H1 (cell line): Measurements from ENCODE around the gene ENAH. TPM values are rescaled to one million over a fixed set of nuclear protein-coding genes. Genes with fewer than 3 reads are reported as not detected.

Experiments used
- CTCF ChIA-PET: fragments of 300-600 bp; sonication (Branson Sonifier 250); formaldehyde crosslinking; loops from one replicate; lab custom pipeline; 2021; ENCODE audit not compliant: partially characterized antibody; lab: Charles Lee
- POLR2A ChIA-PET: fragments of 300-600 bp; sonication (Branson Sonifier 250); formaldehyde crosslinking; loops from one replicate; lab custom pipeline; 2021; ENCODE audit warnings: inconsistent platforms; ENCODE audit not compliant: partially characterized antibody; lab: Charles Lee
- DNase-seq, 2 experiments: peaks; one replicate each; pipeline versions ENCODE4 v3.0.0 to v3.0.0-alpha.2; 2010 to 2022; ENCODE audit warnings: low spot score in 2 of 2, low read depth in 1 of 2, mixed read lengths in 1 of 2
- FAIRE-seq: peaks from 2 replicates; lab custom pipeline; 2011; peaks lifted over from hg19 to GRCh38; lab: Jason Lieb, UNC
- H2AFZ ChIP-seq: 2 replicates; pipeline ENCODE4 v1.8.1; 2012; ENCODE audit warnings: low read length, inconsistent platforms
- H2AK5ac ChIP-seq: 2 replicates; pipeline ENCODE4 v1.6.1; 2013; ENCODE audit warnings: low read depth, low read length
- H2BK120ac ChIP-seq: replicated peaks from 2 replicates; pipeline ENCODE3; 2013; ENCODE audit warnings: low read depth, low read length, inconsistent platforms
- H2BK12ac ChIP-seq: 2 replicates; pipeline ENCODE4 v1.6.1; 2013; ENCODE audit warnings: low read depth, low read length
- H2BK15ac ChIP-seq: 2 replicates; pipeline ENCODE4 v1.6.1; 2013; ENCODE audit warnings: low read length
- H2BK20ac ChIP-seq: 2 replicates; pipeline ENCODE4 v1.6.1; 2013; ENCODE audit warnings: low read length
- H2BK5ac ChIP-seq: 2 replicates; pipeline ENCODE4 v1.6.1; 2013; ENCODE audit warnings: low read depth, low read length
- H3K14ac ChIP-seq: 2 replicates; pipeline ENCODE4 v1.6.1; 2013; ENCODE audit warnings: inconsistent platforms; ENCODE audit not compliant: insufficient read length
- H3K18ac ChIP-seq: 2 replicates; pipeline ENCODE4 v1.6.1; 2013; ENCODE audit warnings: low read length; ENCODE audit errors: extremely low read depth
- H3K23ac ChIP-seq: 2 replicates; pipeline ENCODE4 v1.6.1; 2013; ENCODE audit warnings: inconsistent platforms; ENCODE audit not compliant: insufficient read length
- H3K23me2 ChIP-seq: 2 replicates; pipeline ENCODE4 v1.6.1; 2013; ENCODE audit warnings: low read depth, low read length
- H3K27ac ChIP-seq: 2 replicates; pipeline ENCODE4 v1.6.1; 2011; ENCODE audit warnings: low read depth, low read length, inconsistent platforms
- H3K27me3 ChIP-seq, 4 experiments: replicated peaks in 1 of 4; 1 replicate in 1 of 4; 2 replicates in 3 of 4; pipeline versions ENCODE4 v1.6.1 to v1.8.1; 2011 to 2013; ENCODE audit warnings: low read length in 3 of 4, mild to moderate bottlenecking in 3 of 4, inconsistent platforms in 2 of 4, mixed read lengths in 2 of 4, moderate library complexity in 1 of 4; ENCODE audit not compliant: control insufficient read depth in 3 of 4, insufficient read depth in 3 of 4; ENCODE audit errors: extremely low read depth in 1 of 4
- H3K36me3 ChIP-seq, 4 experiments: 2 replicates each; pipeline versions ENCODE4 v1.6.1 to v1.8.1; 2011 to 2013; ENCODE audit warnings: mild to moderate bottlenecking in 4 of 4, low read length in 3 of 4, moderate library complexity in 2 of 4, control low read depth in 1 of 4, inconsistent platforms in 1 of 4; ENCODE audit not compliant: insufficient read depth in 4 of 4, control insufficient read depth in 2 of 4
- H3K4ac ChIP-seq: replicated peaks from 2 replicates; pipeline ENCODE3; 2013; ENCODE audit warnings: low read length, low read depth, mixed read lengths, inconsistent platforms; ENCODE audit not compliant: insufficient read length
- H3K4me1 ChIP-seq, 4 experiments: replicated peaks in 1 of 4; 1 replicate in 1 of 4; 2 replicates in 3 of 4; pipeline versions ENCODE4 v1.6.1 to v1.8.1; 2011 to 2013; ENCODE audit warnings: low read length in 3 of 4, inconsistent platforms in 2 of 4, mixed read lengths in 1 of 4; ENCODE audit not compliant: insufficient read depth in 4 of 4, control insufficient read depth in 3 of 4
- H3K4me2 ChIP-seq, 2 experiments: 2 replicates each; pipeline versions ENCODE4 v1.6.1 to v1.8.1; 2011 to 2013; ENCODE audit warnings: low read depth in 2 of 2, low read length in 2 of 2, control low read depth in 1 of 2, inconsistent platforms in 1 of 2, mild to moderate bottlenecking in 1 of 2; ENCODE audit not compliant: insufficient read depth in 1 of 2
- H3K4me3 ChIP-seq, 4 experiments: fragments of 200-600, 300-600 bp in 1 of 4; sonication (generic), shearing (Covaris generic), sonication (Bioruptor Twin) in 1 of 4; 2 replicates each; pipeline versions ENCODE4 v1.5.1 to v1.8.1; 2011 to 2016; ENCODE audit warnings: low read length in 4 of 4, low read depth in 3 of 4, control low read depth in 2 of 4, inconsistent platforms in 2 of 4, mild to moderate bottlenecking in 2 of 4, mixed read lengths in 1 of 4, moderate library complexity in 1 of 4; ENCODE audit not compliant: insufficient read depth in 2 of 4; ENCODE audit errors: extremely low read depth in 1 of 4
- H3K56ac ChIP-seq: replicated peaks from 2 replicates; pipeline ENCODE3; 2013; ENCODE audit warnings: low read depth, mild to moderate bottlenecking, mixed read lengths, low read length, inconsistent platforms; ENCODE audit not compliant: insufficient read length
- H3K79me1 ChIP-seq: 2 replicates; pipeline ENCODE4 v1.6.1; 2013; ENCODE audit warnings: low read depth, low read length, control low read depth
- H3K79me2 ChIP-seq, 2 experiments: 2 replicates each; pipeline versions ENCODE4 v1.6.1 to v1.8.1; 2012 to 2013; ENCODE audit warnings: low read length in 2 of 2, mild to moderate bottlenecking in 2 of 2, inconsistent platforms in 1 of 2; ENCODE audit not compliant: insufficient read depth in 2 of 2, control insufficient read depth in 1 of 2
- H3K9ac ChIP-seq, 4 experiments: replicated peaks in 1 of 4; 1 replicate in 1 of 4; 2 replicates in 3 of 4; pipeline versions ENCODE4 v1.6.1 to v1.8.1; 2011 to 2013; ENCODE audit warnings: low read depth in 3 of 4, low read length in 3 of 4, control low read depth in 2 of 4, mild to moderate bottlenecking in 2 of 4, moderate library complexity in 2 of 4, inconsistent platforms in 1 of 4; ENCODE audit errors: extremely low read depth in 1 of 4
- H3K9me3 ChIP-seq, 2 experiments: 2 replicates each; pipeline versions ENCODE4 v1.6.1 to v1.8.1; 2012 to 2013; ENCODE audit warnings: mild to moderate bottlenecking in 2 of 2, moderate library complexity in 2 of 2, control low read depth in 1 of 2, inconsistent platforms in 1 of 2, low read depth in 1 of 2, low read length in 1 of 2, mixed read lengths in 1 of 2; ENCODE audit not compliant: insufficient read depth in 2 of 2
- H4K20me1 ChIP-seq, 2 experiments: replicated peaks in 1 of 2; 2 replicates each; pipeline versions ENCODE3 to v1.8.1; 2011 to 2013; ENCODE audit warnings: inconsistent platforms in 2 of 2, low read length in 2 of 2, mild to moderate bottlenecking in 1 of 2; ENCODE audit not compliant: insufficient read depth in 2 of 2, control insufficient read depth in 1 of 2
- H4K5ac ChIP-seq: 2 replicates; pipeline ENCODE4 v1.6.1; 2013; ENCODE audit warnings: low read length, low read depth, mixed read lengths, inconsistent platforms; ENCODE audit not compliant: insufficient read length
- H4K8ac ChIP-seq: 2 replicates; pipeline ENCODE4 v1.8.0; 2013; ENCODE audit warnings: mild to moderate bottlenecking, moderate library complexity, low read length, inconsistent platforms; ENCODE audit not compliant: insufficient read depth; ENCODE audit errors: extremely low read depth
- H4K91ac ChIP-seq: replicated peaks from 2 replicates; pipeline ENCODE3; 2013; ENCODE audit warnings: low read length, mixed read lengths, inconsistent platforms; ENCODE audit not compliant: insufficient read length
- ATF3 ChIP-seq: IDR thresholded peaks from 2 replicates; pipeline ENCODE4 v1.6.1; 2011; ENCODE audit warnings: low read depth, mild to moderate bottlenecking, low read length; ENCODE audit not compliant: insufficient read depth
- CHD2 ChIP-seq: IDR thresholded peaks from 2 replicates; pipeline ENCODE4 v1.6.1; 2012; ENCODE audit warnings: low read length, improper control_type of control experiment
- HDAC2 ChIP-seq, 2 experiments: fragments of 300-600 bp in 1 of 2; sonication (generic) in 1 of 2; IDR thresholded peaks; 2 replicates each; pipeline ENCODE4 v1.6.1; 2011 to 2012; ENCODE audit warnings: low read depth in 2 of 2, low read length in 2 of 2, mild to moderate bottlenecking in 2 of 2, moderate library complexity in 2 of 2, borderline replicate concordance in 1 of 2, inconsistent platforms in 1 of 2
- HDAC6 ChIP-seq: IDR thresholded peaks from one replicate; pipeline ENCODE4 v1.7.1; 2012; ENCODE audit warnings: low read depth, mild to moderate bottlenecking, inconsistent platforms, low read length, moderate library complexity
- KDM4A ChIP-seq: IDR thresholded peaks from one replicate; pipeline ENCODE4 v1.7.1; 2012; ENCODE audit warnings: low read depth, mild to moderate bottlenecking, moderate library complexity, low read length, inconsistent platforms; ENCODE audit not compliant: severe bottlenecking
- MAX ChIP-seq: IDR thresholded peaks from 2 replicates; pipeline ENCODE4 v1.6.1; 2012; ENCODE audit warnings: inconsistent platforms
- POLR2AphosphoS5 ChIP-seq: IDR thresholded peaks from 2 replicates; pipeline ENCODE4 v1.6.1; 2011; ENCODE audit warnings: low read depth, low read length
- RAD21 ChIP-seq, 2 experiments: IDR thresholded peaks in 1 of 2; conservative IDR thresholded peaks in 1 of 2; 2 replicates each; pipeline ENCODE4 v1.6.1; 2011; ENCODE audit warnings: low read depth in 2 of 2, low read length in 2 of 2, improper control_type of control experiment in 1 of 2, inconsistent platforms in 1 of 2, mild to moderate bottlenecking in 1 of 2, moderate library complexity in 1 of 2
- SAP30 ChIP-seq: fragments of 300-600 bp; sonication (generic); IDR thresholded peaks from 2 replicates; pipeline ENCODE4 v1.7.1; 2012; ENCODE audit warnings: low read length, moderate library complexity, mild to moderate bottlenecking, inconsistent platforms; ENCODE audit not compliant: insufficient read depth, insufficient replicate concordance
- SP1 ChIP-seq: IDR thresholded peaks from 2 replicates; pipeline ENCODE4 v1.6.1; 2011; ENCODE audit warnings: low read depth, low read length
- TCF12 ChIP-seq: IDR thresholded peaks from 2 replicates; pipeline ENCODE4 v1.6.1; 2011; ENCODE audit warnings: low read depth, mild to moderate bottlenecking, low read length
- WGBS, 2 experiments: shearing (Covaris generic) in 1 of 2; methylation state at CpG; one replicate each; pipeline versions ENCODE4 v1.1.6 to v1.1.7; 2013 to 2015; ENCODE audit warnings: low lambda C conversion rate in 2 of 2, mixed read lengths in 2 of 2, inconsistent platforms in 1 of 2, low coverage in 1 of 2, missing lambda C conversion rate in 1 of 2; ENCODE audit not compliant: insufficient replicate concordance in 2 of 2, insufficient coverage in 1 of 2, insufficient read length in 1 of 2; ENCODE audit errors: extremely low coverage in 1 of 2, missing lambda C conversion rate in 1 of 2; 5-methylcytosine and 5-hydroxymethylcytosine counted together
- polyA plus RNA-seq, 7 experiments: library from polyadenylated mRNA; depleted of rRNA in 3 of 7; stranded (reverse) in 5 of 7; unstranded in 2 of 7; fragments of >200 nt in 5 of 7; fragments of 200-250 nt in 2 of 7; gene quantifications; 1 replicate in 5 of 7; 2 replicates in 1 of 7; 4 replicates in 1 of 7; pipeline versions ENCODE4 v1.2.1 to v1.2.3, GENCODE V29; 2011 to 2013; ENCODE audit warnings: missing spikeins in 2 of 7, mixed read lengths in 2 of 7
- total RNA-seq: library from RNA; stranded (reverse); fragmentation: NEBNext Ultra II Directional; extraction: Animal tissue kit (Norgen Biotek cat#: 25700); gene quantifications from 2 replicates; pipeline ENCODE4 v1.2.1, GENCODE V29; 2021

Gene ENAH
- total and polyA plus RNA-seq, 2 of the 8 experiments (the other 6 are each of a cell fraction or from before 2014, with no cell fraction given), result 39.1 to 335 TPM

GRCh38 chr1:225522588-225523262 is 130.2 kb downstream of the ENAH start:
- H2AFZ ChIP-seq, result no peak overlapping the region
- WGBS, 2 experiments, result 87% methylated on average over 1 of the region's 1 CpG; no CpG with 5 or more reads in 1 of the 2 experiments
- H3K18ac ChIP-seq, result no peak overlapping the region
- H3K79me2 ChIP-seq, result peaks cover 1 to 48% of the 10 kb centered on the region in 2 experiments
- peaks cover 4 to 8% (median 5%) of the 10 kb centered on the region in 4 experiments; a peak in 5 of 7 replicates for H3K4me1 ChIP-seq
- H3K9me3 ChIP-seq, result no peaks in the 10 kb centered on the region
- no peak overlapping the region for H3K4me3 ChIP-seq
- H4K20me1 ChIP-seq, result peaks cover 3 to 4% of the 10 kb centered on the region in 2 experiments
- no peak overlapping the region for H2BK20ac ChIP-seq
- CTCF ChIA-PET, result interaction anchor here (0.6 to 2.9 kb wide), 9 partner anchors 10 to 264 kb away, joined by 3 to 14 read pairs (median 6); no protein-coding TSS in a partner anchor
- H4K5ac ChIP-seq, result no peak overlapping the region
- POLR2A ChIA-PET, result interaction anchor here (0.6 to 1.2 kb wide), 3 partner anchors 22 to 311 kb away, joined by 3 to 4 read pairs (median 3); no protein-coding TSS in a partner anchor
- no peak overlapping the region for H3K14ac ChIP-seq
- no peak overlapping the region for H3K56ac ChIP-seq
- no peak overlapping the region for H2BK5ac ChIP-seq
- no peak overlapping the region for H2BK12ac ChIP-seq
- no peak overlapping the region for H3K27ac ChIP-seq
- H3K9ac ChIP-seq, result no peak overlapping the region
- no peak overlapping the region for H2AK5ac ChIP-seq
- no peak for FAIRE-seq
- H3K27me3 ChIP-seq, result no peaks in the 10 kb centered on the region
- no peak overlapping the region for H4K91ac ChIP-seq
- DNase-seq, result no peak
- H3K4ac ChIP-seq, result no peak overlapping the region
- H3K23ac ChIP-seq, result no peak overlapping the region
- H2BK15ac ChIP-seq, result no peak overlapping the region
- no peak overlapping the region for H4K8ac ChIP-seq
- peaks cover 0 to 13% (median 1%) of the 10 kb centered on the region in 4 experiments; a peak in 4 of 8 replicates for H3K36me3 ChIP-seq
- no peak overlapping the region for H2BK120ac ChIP-seq
- H3K23me2 ChIP-seq, result no peaks in the 10 kb centered on the region
- H3K79me1 ChIP-seq, result peaks cover 2% of the 10 kb centered on the region; the same call in 1 of the 2 replicates
- H3K4me2 ChIP-seq, result no peak overlapping the region
- TF ChIP-seq POLR2AphosphoS5, result no peak
- TF ChIP-seq MAX, result no peak
- TF ChIP-seq RAD21 (IDR thresholded peaks at IDR 0.05 in 1 of 2, conservative IDR thresholded peaks at IDR 0.05 in 1 of 2; ENCODE audit: low read depth in 2 of 2, low read length in 2 of 2), result no peak
- TF ChIP-seq SAP30, result no peak
- TF ChIP-seq ATF3, result no peak
- TF ChIP-seq CHD2, result no peak
- no peak for TF ChIP-seq HDAC2 (IDR thresholded peaks at IDR 0.05; ENCODE audit: borderline replicate concordance in 1 of 2, low read depth in 2 of 2, low read length in 2 of 2)
- TF ChIP-seq HDAC6, result no peak
- TF ChIP-seq TCF12, result no peak
- no peak for TF ChIP-seq KDM4A
- TF ChIP-seq SP1, result no peak
